Epidermal melanocyte (primary cell): ENCODE results near the gene VAV1.

Experiments used
- DNase-seq: peaks from one replicate; pipeline ENCODE4 v3.0.0; 2011; ENCODE audit warnings: low spot score; ENCODE audit not compliant: insufficient read length

The VAV1 gene

DNA sequence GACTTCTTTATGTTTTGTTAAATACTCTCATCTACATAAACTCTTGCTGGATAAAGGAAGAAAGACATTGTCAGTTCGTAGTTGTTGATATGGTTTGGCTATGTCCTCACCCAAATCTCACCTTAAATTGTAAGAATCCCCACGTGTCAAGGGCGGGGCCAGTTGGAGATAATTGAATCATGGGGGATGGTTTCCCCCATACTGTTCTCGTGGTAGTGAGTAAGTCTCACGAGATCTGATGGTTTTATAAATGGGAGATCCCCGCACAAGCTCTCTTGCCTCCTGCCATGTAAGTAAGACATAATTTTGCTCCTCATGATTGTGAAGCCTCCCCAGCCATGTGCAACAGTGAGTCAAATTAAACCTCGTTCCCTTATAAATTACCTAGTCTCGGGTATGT lies 118.4 kb downstream of the VAV1 start:
- DNase-seq = no peak

DNA sequence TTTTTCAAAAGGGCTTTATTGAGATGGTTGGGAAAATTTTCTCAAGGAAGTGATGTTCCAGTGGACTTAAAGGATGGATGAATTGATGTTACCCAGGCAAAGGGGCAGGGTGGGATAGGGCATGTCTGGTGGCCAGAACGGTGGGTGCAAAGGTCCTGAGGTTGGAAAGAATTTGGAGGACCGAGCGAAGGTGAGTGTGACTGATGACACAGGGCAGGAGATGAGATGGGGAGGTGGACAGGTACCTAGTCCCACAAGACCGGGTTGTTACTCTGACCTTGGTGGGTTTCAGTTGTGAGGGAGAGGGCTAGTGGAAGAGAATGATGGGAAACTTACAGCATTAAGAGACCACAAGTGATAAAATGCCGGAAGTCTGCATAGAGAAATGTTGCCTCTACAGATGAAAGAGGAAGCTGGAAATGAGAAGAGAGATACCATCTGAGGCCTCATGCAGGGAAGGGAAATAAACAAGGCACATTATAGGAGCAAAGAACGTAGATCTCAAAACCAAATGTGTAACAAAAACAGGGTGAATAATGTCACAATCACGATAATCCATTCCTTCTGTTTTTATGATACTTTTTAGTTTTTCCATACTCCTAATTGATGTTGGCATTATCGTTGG lies 119.4 kb downstream of the VAV1 start:
- no peak for DNase-seq

DNA sequence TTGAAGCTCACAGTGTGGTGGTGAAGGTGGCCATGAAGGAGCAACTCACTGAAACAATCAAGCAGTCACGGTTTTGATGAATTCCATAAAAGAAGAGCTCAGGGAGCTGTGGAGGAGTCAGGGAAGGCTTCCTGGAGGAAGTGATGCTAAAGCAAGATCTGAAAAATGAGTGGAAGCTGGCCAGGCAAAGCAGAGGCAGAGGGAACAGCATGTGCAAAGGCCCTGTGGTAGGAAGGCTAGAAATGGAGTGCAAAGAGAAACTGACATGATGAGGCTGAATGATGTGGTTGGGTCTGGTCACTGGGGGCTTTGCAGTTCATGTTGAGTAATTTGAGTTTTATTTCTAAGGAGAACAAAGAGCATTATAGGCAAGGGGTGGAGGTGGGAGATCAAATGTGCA lies 121.8 kb downstream of the VAV1 start:
- DNase-seq = no peak

DNA sequence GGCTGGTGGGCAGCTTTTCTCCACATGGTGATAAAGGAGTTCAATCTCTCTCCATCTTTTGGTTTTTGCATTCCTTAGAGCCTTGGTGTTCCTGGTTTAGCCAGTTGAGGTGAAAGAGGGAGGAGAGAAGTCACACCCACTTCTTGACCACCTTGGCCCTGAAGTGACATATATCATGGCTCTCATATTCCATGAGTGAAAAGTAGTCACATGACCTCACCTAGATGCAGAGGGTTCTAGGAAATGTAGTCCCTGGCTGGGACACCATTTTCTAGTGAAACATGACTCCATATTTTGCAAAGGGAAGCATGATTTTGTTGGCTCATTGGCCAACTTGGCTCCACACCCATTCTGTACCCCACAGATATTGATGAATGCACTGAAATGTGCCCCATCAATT lies 130.9 kb downstream of the VAV1 start:
- no peak for DNase-seq

DNA sequence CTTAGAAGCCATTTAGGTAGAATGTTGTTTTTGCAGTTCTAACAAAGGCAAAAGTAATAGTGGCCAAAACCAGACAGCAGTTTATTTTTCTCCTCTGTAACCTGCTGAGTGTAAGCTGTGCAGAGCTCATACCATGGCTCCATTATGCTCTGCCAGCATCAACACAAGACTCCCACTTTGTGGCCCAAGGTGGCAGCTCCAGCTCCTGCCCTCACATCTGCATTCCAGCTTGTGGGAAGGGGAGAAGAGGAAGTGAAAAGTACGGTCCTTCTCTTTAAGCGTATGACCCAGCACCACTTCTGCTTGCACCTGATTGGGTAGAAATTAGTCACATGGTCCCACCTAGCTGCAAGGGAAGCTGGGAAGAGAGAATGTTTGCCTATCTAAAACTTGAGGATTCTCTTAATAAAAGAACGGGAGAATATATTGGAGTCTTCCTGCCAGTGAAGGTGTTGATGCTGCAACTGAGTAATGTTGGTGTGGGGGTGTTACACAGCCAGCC lies 134.1 kb downstream of the VAV1 start:
- no peak for DNase-seq
